ENCODE results near the gene CIAO2B.

The CIAO2B gene

GRCh38 chr16:66924527-66925321 is 9.5 kb downstream of the CIAO2B start:
- Histone ChIP-seq H3K27ac (peak overlapping the region in 5 of 21 experiments; percentile 8 to 45 (median 23)), H3K4me3 (peak overlapping the region; percentile 17 to 38 (median 27))

- H3K4me3 ChIP-seq: no peak overlapping the region
- H3K27ac ChIP-seq: no peak overlapping the region
These were observed 10.3 kb downstream of the CIAO2B start for GRCh38 chr16:66923866-66924265.

- H3K27ac ChIP-seq: no peak overlapping the region
- no peak overlapping the region for H3K4me3 ChIP-seq
These were observed 10.9 kb downstream of the CIAO2B start for GRCh38 chr16:66923247-66923731.

GRCh38 chr16:66921729-66922450 is 12.3 kb downstream of the CIAO2B start:
- Histone ChIP-seq H3K4me3 (no peak overlapping the region), H3K27ac (no peak overlapping the region)

GRCh38 chr16:66920924-66921680 is 13.1 kb downstream of the CIAO2B start:
- no peak overlapping the region for H3K27ac ChIP-seq
- no peak overlapping the region for H3K4me3 ChIP-seq

GRCh38 chr16:66920299-66920590 is 14.0 kb downstream of the CIAO2B start:
- H3K27ac ChIP-seq: no peak overlapping the region
- H3K4me3 ChIP-seq: no peak overlapping the region

- H3K4me3 ChIP-seq: no peak overlapping the region
- H3K27ac ChIP-seq: no peak overlapping the region
These were observed 14.5 kb downstream of the CIAO2B start for GRCh38 chr16:66919569-66920298.

GRCh38 chr16:66918803-66919568 is 15.2 kb downstream of the CIAO2B start, which contains the start of gene CDH16:
TSS of gene CDH16 (minus strand) at chr16:66918885. CDS start at chr16:66918065, 820 bp downstream.
- no peak within 1 kb of the TSS for H3K4me3 ChIP-seq
- no peak within 1 kb of the TSS for H3K27ac ChIP-seq

- no peak overlapping the region for H3K27ac ChIP-seq
These were observed 15.8 kb downstream of the CIAO2B start for GRCh38 chr16:66918355-66918754.

GRCh38 chr16:66917741-66918140 is 16.5 kb downstream of the CIAO2B start:
- Histone ChIP-seq H3K4me3 (no peak overlapping the region), H3K27ac (no peak overlapping the region)

More at GRCh38 chr16:66918355-66918754, 15.8 kb downstream of the CIAO2B start:
- no peak overlapping the region for H3K4me3 ChIP-seq

GRCh38 chr16:66916518-66916917 is 17.7 kb downstream of the CIAO2B start:
- no peak overlapping the region for H3K27ac ChIP-seq
- H3K4me3 ChIP-seq: no peak overlapping the region

GRCh38 chr16:66915041-66915440 is 19.2 kb downstream of the CIAO2B start:
- Histone ChIP-seq H3K4me3 (no peak overlapping the region), H3K27ac (no peak overlapping the region)

GRCh38 chr16:66914541-66914940 is 19.7 kb downstream of the CIAO2B start:
- no peak overlapping the region for H3K27ac ChIP-seq
- no peak overlapping the region for H3K4me3 ChIP-seq

GRCh38 chr16:66913711-66914110 is 20.5 kb downstream of the CIAO2B start:
- H3K27ac ChIP-seq: no peak overlapping the region
- H3K4me3 ChIP-seq: no peak overlapping the region

GRCh38 chr16:66913081-66913480 is 21.1 kb downstream of the CIAO2B start:
- Histone ChIP-seq H3K27ac (no peak overlapping the region), H3K4me3 (no peak overlapping the region)

- peak overlapping the region in 1 of 21 experiments; percentile 21 for H3K27ac ChIP-seq
- H3K4me3 ChIP-seq: no peak overlapping the region
These were observed 22.4 kb downstream of the CIAO2B start for GRCh38 chr16:66911801-66912200.

GRCh38 chr16:66911112-66911511 is 23.1 kb downstream of the CIAO2B start:
- H3K27ac ChIP-seq: peak overlapping the region in 1 of 21 experiments; percentile 21

GRCh38 chr16:66910175-66910940 is 23.8 kb downstream of the CIAO2B start:
- no peak overlapping the region for H3K27ac ChIP-seq
- H3K4me3 ChIP-seq: no peak overlapping the region

More at GRCh38 chr16:66911112-66911511, 23.1 kb downstream of the CIAO2B start:
- no peak overlapping the region for H3K4me3 ChIP-seq

Measured in skin epidermis (tissue), 12 donors.